K562 (cell line): ENCODE measurements around the gene ANKRD11.

Experiments used
- CEBPB ChIP-seq: fragments of 450-650 bp; IDR thresholded peaks from 2 replicates; pipeline ENCODE4 v1.6.1; 2016; ENCODE audit warnings: missing genetic modification characterization, missing compliant biosample characterization
- CHD7 ChIP-seq: fragments of 200-600 bp; sonication (generic); IDR thresholded peaks from one replicate; pipeline ENCODE4 v1.6.1; 2012; ENCODE audit warnings: mild to moderate bottlenecking, low read depth, low read length, inconsistent platforms
- EP300 ChIP-seq: IDR thresholded peaks from 2 replicates; pipeline ENCODE4 v1.6.1; 2012; ENCODE audit warnings: low read length, improper control_type of control experiment
- FOXP1 ChIP-seq: sonication (generic); formaldehyde crosslinking; IDR thresholded peaks from 2 replicates; pipeline ENCODE4 v1.8.0; 2022; ENCODE audit warnings: mild to moderate bottlenecking, missing genetic modification reagents
- L3MBTL2 ChIP-seq: fragments of 450-650 bp; IDR thresholded peaks from 2 replicates; pipeline ENCODE4 v1.6.1; 2016; ENCODE audit warnings: mild to moderate bottlenecking, moderate library complexity
- MYC ChIP-seq, 2 experiments: fragments of 250-450 bp in 1 of 2; sonication (Bioruptor Pico) in 1 of 2; IDR thresholded peaks; 2 replicates each; pipeline versions ENCODE4 v1.5.1 to v1.6.1; 2012 to 2021; ENCODE audit warnings: low read depth in 2 of 2, borderline replicate concordance in 1 of 2, improper control_type of control experiment in 1 of 2, low read length in 1 of 2, mild to moderate bottlenecking in 1 of 2, moderate library complexity in 1 of 2
- POLR2AphosphoS5 ChIP-seq: IDR thresholded peaks from 2 replicates; pipeline ENCODE4 v1.6.1; 2011; ENCODE audit warnings: mild to moderate bottlenecking, low read depth, low read length, moderate library complexity; ENCODE audit not compliant: control insufficient read depth, insufficient read depth
- RAD51 ChIP-seq: fragments of 450-650 bp; IDR thresholded peaks from 2 replicates; pipeline ENCODE4 v1.7.1; 2016; ENCODE audit warnings: low read depth, mild to moderate bottlenecking, borderline replicate concordance
- RBM14 ChIP-seq: fragments of 200-400 bp; formaldehyde crosslinking; IDR thresholded peaks from 2 replicates; pipeline ENCODE4 v1.6.1; 2018; ENCODE audit warnings: low read depth, mild to moderate bottlenecking, low read length, moderate library complexity, borderline replicate concordance; ENCODE audit not compliant: insufficient read depth
- SIN3A ChIP-seq, 2 experiments: fragments of 150-350 bp in 1 of 2; IDR thresholded peaks; 2 replicates each; pipeline ENCODE4 v1.6.1; 2011 to 2016; ENCODE audit warnings: borderline replicate concordance in 2 of 2, low read depth in 2 of 2, low read length in 2 of 2, mild to moderate bottlenecking in 2 of 2, moderate library complexity in 2 of 2; ENCODE audit not compliant: control insufficient read depth in 1 of 2
- SMARCC2 ChIP-seq: fragments of 450-650 bp; IDR thresholded peaks from 2 replicates; pipeline ENCODE4 v1.6.1; 2017; ENCODE audit warnings: antibody characterized with exemption, moderate library complexity, mild to moderate bottlenecking, low read depth
- TCF7L2 ChIP-seq: fragments of 150-350 bp; IDR thresholded peaks from 2 replicates; pipeline ENCODE4 v1.6.1; 2016; ENCODE audit warnings: low read depth, mild to moderate bottlenecking, low read length, moderate library complexity

- TF ChIP-seq RAD51 (no peak), SIN3A (IDR thresholded peaks at IDR 0.05; ENCODE audit: borderline replicate concordance in 2 of 2, control insufficient read depth in 1 of 2, low read depth in 2 of 2, low read length in 2 of 2) (no peak), TCF7L2 (no peak), CHD7 (no peak), RBM14 (no peak), SMARCC2 (no peak), MYC (IDR thresholded peaks at IDR 0.05; ENCODE audit: low read depth, low read length) (no peak), MYC (CRISPR knock-in tag; IDR thresholded peaks at IDR 0.05; ENCODE audit: borderline replicate concordance, low read depth) (no peak), CEBPB (tag) (no peak), FOXP1 (no peak), EP300 (no peak), L3MBTL2 (no peak), POLR2AphosphoS5 (no peak)
Measured at GRCh38 chr16:89504091-89504490, 13.7 kb upstream of the ANKRD11 start.
